Neural progenitor cell (in vitro differentiated cells): ENCODE data around the gene BAIAP3. TPM values are rescaled to one million over a fixed set of nuclear protein-coding genes. Genes with fewer than 3 reads are reported as not detected.

Source experiments
- DNase-seq: peaks from one replicate; pipeline ENCODE4 v3.0.0-alpha.2; 2016; ENCODE audit warnings: low spot score
- H2AFZ ChIP-seq: fragments of 200-600 bp; sonication (generic); replicated peaks from 2 replicates; pipeline ENCODE4 v1.6.1; 2016; ENCODE audit warnings: antibody characterized with exemption
- H3F3A ChIP-seq: fragments of 200-600 bp; sonication (generic); 2 replicates; pipeline ENCODE4 v1.6.1; 2016; ENCODE audit warnings: antibody characterized with exemption, low read depth
- H3K27ac ChIP-seq: fragments of 200-600 bp; sonication (generic); 2 replicates; pipeline ENCODE4 v1.5.1; 2016; ENCODE audit warnings: mild to moderate bottlenecking
- H3K27me3 ChIP-seq: fragments of 200-600 bp; sonication (generic); 2 replicates; pipeline ENCODE4 v1.6.1; 2016; ENCODE audit warnings: mild to moderate bottlenecking, moderate library complexity
- H3K36me3 ChIP-seq: fragments of 200-600 bp; sonication (generic); 2 replicates; pipeline ENCODE4 v1.5.1; 2016
- H3K4me1 ChIP-seq: fragments of 200-600 bp; sonication (generic); 2 replicates; pipeline ENCODE4 v1.6.1; 2016; ENCODE audit warnings: mixed run types
- H3K4me2 ChIP-seq: fragments of 200-600 bp; sonication (generic); 2 replicates; pipeline ENCODE4 v1.6.1; 2016
- H3K4me3 ChIP-seq: fragments of 200-600 bp; sonication (generic); 2 replicates; pipeline ENCODE4 v1.5.1; 2016
- H3K79me2 ChIP-seq: fragments of 200-600 bp; sonication (generic); 2 replicates; pipeline ENCODE4 v1.6.1; 2016; ENCODE audit warnings: low read depth
- H3K9ac ChIP-seq: fragments of 200-600 bp; sonication (generic); 2 replicates; pipeline ENCODE4 v1.6.1; 2016
- H3K9me3 ChIP-seq: fragments of 200-600 bp; sonication (generic); 2 replicates; pipeline ENCODE4 v1.5.1; 2016; ENCODE audit warnings: low read depth
- H4K20me1 ChIP-seq: fragments of 200-600 bp; sonication (generic); 2 replicates; pipeline ENCODE4 v1.6.1; 2016; ENCODE audit warnings: low read depth
- H3K27ac Mint-ChIP-seq: 3 replicates; pipeline ENCODE4 v1.8.0; 2021; ENCODE audit warnings: mixed read lengths
- H3K27me3 Mint-ChIP-seq: 2 replicates; pipeline ENCODE4 v1.8.0; 2022; ENCODE audit warnings: low read depth, mild to moderate bottlenecking, inconsistent platforms, moderate library complexity, mixed read lengths; ENCODE audit not compliant: insufficient read depth
- H3K36me3 Mint-ChIP-seq: 3 replicates; pipeline ENCODE4 v1.8.0; 2021; ENCODE audit warnings: mixed read lengths
- H3K4me1 Mint-ChIP-seq: 3 replicates; pipeline ENCODE4 v1.8.0; 2021; ENCODE audit warnings: mixed read lengths
- H3K4me3 Mint-ChIP-seq: 3 replicates; pipeline ENCODE4 v1.8.0; 2021; ENCODE audit warnings: mild to moderate bottlenecking, moderate library complexity, mixed read lengths
- H3K9me3 Mint-ChIP-seq: 3 replicates; pipeline ENCODE4 v1.8.0; 2020; ENCODE audit warnings: mixed read lengths
- EZH2 ChIP-seq: fragments of 200-600 bp; sonication (generic); IDR thresholded peaks from 2 replicates; pipeline ENCODE4 v1.6.1; 2017; ENCODE audit warnings: antibody characterized with exemption, mild to moderate bottlenecking, moderate library complexity
- EZH2phosphoT487 ChIP-seq: fragments of 200-600 bp; sonication (generic); IDR thresholded peaks from 2 replicates; pipeline ENCODE4 v1.6.1; 2017; ENCODE audit warnings: antibody characterized with exemption
- total RNA-seq: library from RNA; depleted of rRNA; stranded (reverse); fragments of >200 nt; gene quantifications from 2 replicates; pipeline ENCODE4 v1.2.3, GENCODE V29; 2015; ENCODE audit warnings: low replicate concordance
- TF ChIP-seq, protein P1 (sequence below): fragments of 200-600 bp; sonication (generic); IDR thresholded peaks from 2 replicates; pipeline ENCODE4 v1.5.1; 2017; ENCODE audit warnings: antibody characterized with exemption, mild to moderate bottlenecking

BAIAP3 gene
- total RNA-seq, 1 donor from 2014 or later = 0.34 TPM

GRCh38 chr16:1311738-1312466 lies 21.5 kb upstream of the BAIAP3 start:
- Mint-ChIP-seq H3K27ac (no peak overlapping the region), H3K36me3 (peaks cover 19% of the 10 kb centered on the region), H3K27me3 (peaks cover 6% of the 10 kb centered on the region), H3K4me3 (peak overlapping the region; percentile 98), H3K4me1 (peaks cover 18% of the 10 kb centered on the region), H3K9me3 (no peaks in the 10 kb centered on the region)
- H3K9ac ChIP-seq = peak overlapping the region; percentile 100
- H3K27ac ChIP-seq = no peak overlapping the region
- H4K20me1 ChIP-seq = peaks cover 70% of the 10 kb centered on the region
- peaks cover 11% of the 10 kb centered on the region for H3K4me1 ChIP-seq
- H3F3A ChIP-seq = peaks cover 8% of the 10 kb centered on the region
- peak overlapping the region; percentile 100 for H3K4me2 ChIP-seq
- H3K9me3 ChIP-seq = no peaks in the 10 kb centered on the region
- no peak overlapping the region for H2AFZ ChIP-seq
- no peaks in the 10 kb centered on the region for H3K36me3 ChIP-seq
- TF ChIP-seq EZH2 (no peak), EZH2phosphoT487 (no peak)
- TF ChIP-seq, protein P1, sequence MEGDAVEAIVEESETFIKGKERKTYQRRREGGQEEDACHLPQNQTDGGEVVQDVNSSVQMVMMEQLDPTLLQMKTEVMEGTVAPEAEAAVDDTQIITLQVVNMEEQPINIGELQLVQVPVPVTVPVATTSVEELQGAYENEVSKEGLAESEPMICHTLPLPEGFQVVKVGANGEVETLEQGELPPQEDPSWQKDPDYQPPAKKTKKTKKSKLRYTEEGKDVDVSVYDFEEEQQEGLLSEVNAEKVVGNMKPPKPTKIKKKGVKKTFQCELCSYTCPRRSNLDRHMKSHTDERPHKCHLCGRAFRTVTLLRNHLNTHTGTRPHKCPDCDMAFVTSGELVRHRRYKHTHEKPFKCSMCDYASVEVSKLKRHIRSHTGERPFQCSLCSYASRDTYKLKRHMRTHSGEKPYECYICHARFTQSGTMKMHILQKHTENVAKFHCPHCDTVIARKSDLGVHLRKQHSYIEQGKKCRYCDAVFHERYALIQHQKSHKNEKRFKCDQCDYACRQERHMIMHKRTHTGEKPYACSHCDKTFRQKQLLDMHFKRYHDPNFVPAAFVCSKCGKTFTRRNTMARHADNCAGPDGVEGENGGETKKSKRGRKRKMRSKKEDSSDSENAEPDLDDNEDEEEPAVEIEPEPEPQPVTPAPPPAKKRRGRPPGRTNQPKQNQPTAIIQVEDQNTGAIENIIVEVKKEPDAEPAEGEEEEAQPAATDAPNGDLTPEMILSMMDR = no peak
- DNase-seq = no peak
- peaks cover 71% of the 10 kb centered on the region for H3K79me2 ChIP-seq
- H3K27me3 ChIP-seq = no peaks in the 10 kb centered on the region
- peak overlapping the region; percentile 100 for H3K4me3 ChIP-seq

- Mint-ChIP-seq H3K27ac (no peak overlapping the region), H3K4me1 (peaks cover 18% of the 10 kb centered on the region), H3K9me3 (no peaks in the 10 kb centered on the region), H3K27me3 (peaks cover 6% of the 10 kb centered on the region), H3K4me3 (peak overlapping the region; percentile 71), H3K36me3 (peaks cover 20% of the 10 kb centered on the region)
- peak overlapping the region; percentile 100 for H3K9ac ChIP-seq
- H3K4me2 ChIP-seq = peak overlapping the region; percentile 100
- H3K79me2 ChIP-seq = peaks cover 77% of the 10 kb centered on the region
- no peak overlapping the region for H3K27ac ChIP-seq
- no peak overlapping the region for H3K4me3 ChIP-seq
- TF ChIP-seq EZH2phosphoT487 (no peak), EZH2 (no peak)
- TF ChIP-seq, protein P1 = no peak
- H3K9me3 ChIP-seq = no peaks in the 10 kb centered on the region
- H3K4me1 ChIP-seq = peaks cover 11% of the 10 kb centered on the region
- H4K20me1 ChIP-seq = peaks cover 76% of the 10 kb centered on the region
- no peaks in the 10 kb centered on the region for H3K27me3 ChIP-seq
- no peak for DNase-seq
- no peak overlapping the region for H2AFZ ChIP-seq
- peaks cover 8% of the 10 kb centered on the region for H3F3A ChIP-seq
- H3K36me3 ChIP-seq = no peaks in the 10 kb centered on the region
Measured at GRCh38 chr16:1312467-1312816, 21.0 kb upstream of the BAIAP3 start.

- DNase-seq = no peak
- Mint-ChIP-seq H3K36me3 (peaks cover 24% of the 10 kb centered on the region), H3K4me1 (peaks cover 18% of the 10 kb centered on the region), H3K27ac (no peak overlapping the region), H3K9me3 (no peaks in the 10 kb centered on the region), H3K4me3 (peak overlapping the region; percentile 71), H3K27me3 (peaks cover 6% of the 10 kb centered on the region)
- peaks cover 11% of the 10 kb centered on the region for H3K4me1 ChIP-seq
- H3K27ac ChIP-seq = no peak overlapping the region
- peaks cover 8% of the 10 kb centered on the region for H3F3A ChIP-seq
- peaks cover 80% of the 10 kb centered on the region for H4K20me1 ChIP-seq
- no peaks in the 10 kb centered on the region for H3K36me3 ChIP-seq
- TF ChIP-seq, protein P1 = no peak
- TF ChIP-seq EZH2 (no peak), EZH2phosphoT487 (no peak)
- no peaks in the 10 kb centered on the region for H3K9me3 ChIP-seq
- no peak overlapping the region for H3K4me3 ChIP-seq
- H3K79me2 ChIP-seq = peaks cover 81% of the 10 kb centered on the region
- H2AFZ ChIP-seq = no peak overlapping the region
- no peaks in the 10 kb centered on the region for H3K27me3 ChIP-seq
- no peak overlapping the region for H3K9ac ChIP-seq
- no peak overlapping the region for H3K4me2 ChIP-seq
Measured at GRCh38 chr16:1312903-1313302, 20.5 kb upstream of the BAIAP3 start.
